GM12874 (cell line): ENCODE measurements around the gene CST5.

Source experiments
- TF ChIP-seq, protein P1 (sequence below): IDR thresholded peaks from 2 replicates; pipeline ENCODE4 v1.5.1; 2011; ENCODE audit warnings: low read depth, mild to moderate bottlenecking, control low read depth, low read length, moderate library complexity; ENCODE audit not compliant: insufficient read depth

Gene CST5

DNA sequence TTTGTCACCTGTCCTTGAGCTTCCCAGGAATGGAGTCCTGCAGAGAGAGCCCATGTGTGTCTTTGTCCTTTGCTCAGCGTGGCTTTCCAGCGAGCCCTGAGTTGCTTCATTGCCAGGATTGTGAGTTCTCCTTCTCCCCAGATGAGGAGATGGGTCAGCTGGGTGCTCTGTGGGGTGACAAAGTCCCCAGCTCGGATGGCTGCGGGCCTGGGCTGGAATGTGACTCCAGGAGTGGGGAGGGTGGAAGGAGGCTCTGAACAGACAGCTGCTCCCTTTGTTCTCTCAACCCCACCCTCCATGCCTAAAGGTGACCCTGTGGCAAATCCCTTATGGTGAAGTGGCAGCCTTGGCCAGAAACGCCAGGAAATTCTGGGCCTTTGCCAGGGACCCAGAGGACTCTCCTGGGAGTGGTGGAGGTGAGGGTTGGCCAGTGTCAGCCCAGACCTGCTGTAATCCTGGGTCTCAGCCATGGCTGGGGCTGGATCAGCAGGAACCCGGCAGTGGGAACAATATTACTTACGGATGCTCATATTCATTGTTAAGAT, 44.4 kb upstream of the CST5 start:
- TF ChIP-seq, protein P1, sequence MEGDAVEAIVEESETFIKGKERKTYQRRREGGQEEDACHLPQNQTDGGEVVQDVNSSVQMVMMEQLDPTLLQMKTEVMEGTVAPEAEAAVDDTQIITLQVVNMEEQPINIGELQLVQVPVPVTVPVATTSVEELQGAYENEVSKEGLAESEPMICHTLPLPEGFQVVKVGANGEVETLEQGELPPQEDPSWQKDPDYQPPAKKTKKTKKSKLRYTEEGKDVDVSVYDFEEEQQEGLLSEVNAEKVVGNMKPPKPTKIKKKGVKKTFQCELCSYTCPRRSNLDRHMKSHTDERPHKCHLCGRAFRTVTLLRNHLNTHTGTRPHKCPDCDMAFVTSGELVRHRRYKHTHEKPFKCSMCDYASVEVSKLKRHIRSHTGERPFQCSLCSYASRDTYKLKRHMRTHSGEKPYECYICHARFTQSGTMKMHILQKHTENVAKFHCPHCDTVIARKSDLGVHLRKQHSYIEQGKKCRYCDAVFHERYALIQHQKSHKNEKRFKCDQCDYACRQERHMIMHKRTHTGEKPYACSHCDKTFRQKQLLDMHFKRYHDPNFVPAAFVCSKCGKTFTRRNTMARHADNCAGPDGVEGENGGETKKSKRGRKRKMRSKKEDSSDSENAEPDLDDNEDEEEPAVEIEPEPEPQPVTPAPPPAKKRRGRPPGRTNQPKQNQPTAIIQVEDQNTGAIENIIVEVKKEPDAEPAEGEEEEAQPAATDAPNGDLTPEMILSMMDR = no peak

- TF ChIP-seq, protein P1 = no peak
Observed at GRCh38 chr20:23923311-23923710, 43.8 kb upstream of the CST5 start.

- TF ChIP-seq, protein P1 = no peak
Observed at GRCh38 chr20:23920408-23921325, 41.1 kb upstream of the CST5 start.

- TF ChIP-seq, protein P1 = no peak
Observed at GRCh38 chr20:23918896-23919295, 39.3 kb upstream of the CST5 start.

- TF ChIP-seq, protein P1 = no peak
Observed at GRCh38 chr20:23918101-23918862, 38.7 kb upstream of the CST5 start.

DNA sequence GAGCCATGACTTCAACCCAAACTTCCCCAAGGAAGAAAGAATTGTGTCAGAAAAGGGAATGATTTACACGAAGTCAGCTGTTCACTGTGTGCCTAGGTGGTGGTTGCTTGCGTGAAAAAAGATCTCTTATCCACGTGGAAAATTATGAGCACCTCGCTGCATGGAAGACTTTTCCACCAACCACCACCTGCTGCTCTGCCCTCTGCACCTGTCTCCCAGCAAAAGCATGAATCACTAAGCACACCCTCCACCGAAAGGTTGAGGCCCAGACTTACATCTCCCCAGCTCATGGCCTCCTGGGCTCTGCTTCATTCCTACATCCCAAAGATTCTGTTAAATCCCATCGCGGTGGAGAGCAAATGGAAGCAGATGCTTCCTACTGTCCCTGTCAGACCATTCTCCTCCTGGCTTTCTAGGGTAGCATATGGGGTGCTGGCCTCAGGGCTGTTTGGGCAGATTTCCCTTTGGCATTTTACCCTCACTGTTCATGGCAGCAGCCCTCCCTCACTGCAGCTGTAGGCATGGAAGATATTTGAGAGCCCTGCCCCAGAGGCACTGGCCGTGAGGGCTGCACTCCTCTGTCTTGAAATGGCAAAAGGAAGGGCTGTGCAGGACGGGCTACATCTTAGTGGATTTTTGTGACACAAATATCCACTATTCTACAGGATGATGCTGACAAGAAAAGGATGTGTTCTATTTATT, 37.6 kb upstream of the CST5 start:
- TF ChIP-seq, protein P1 = no peak
